NT2/D1 (cell line): ENCODE data around the gene GCN1.
"Not testable (repeated sequence)": the region's sequence is repeated elsewhere in the genome, so short reads cannot be mapped to it uniquely, and the experiment has no call there.

Source experiments
- DNase-seq: peaks from one replicate; pipeline ENCODE4 v3.0.0-alpha.2; 2011; ENCODE audit warnings: low read depth, low spot score
- H3K27me3 ChIP-seq: 2 replicates; pipeline ENCODE4 v1.6.0; 2011; ENCODE audit warnings: mild to moderate bottlenecking; ENCODE audit not compliant: insufficient read length, insufficient read depth
- H3K36me3 ChIP-seq: 2 replicates; pipeline ENCODE4 v1.6.1; 2011; ENCODE audit warnings: mild to moderate bottlenecking, low read length, mixed read lengths; ENCODE audit not compliant: insufficient read depth, insufficient read length
- H3K4me1 ChIP-seq: 2 replicates; pipeline ENCODE4 v1.5.1; 2011; ENCODE audit not compliant: insufficient read depth, insufficient read length
- H3K4me3 ChIP-seq: 2 replicates; pipeline ENCODE4 v1.5.1; 2011; ENCODE audit warnings: low read depth; ENCODE audit not compliant: insufficient read length
- H3K9ac ChIP-seq: 2 replicates; pipeline ENCODE4 v1.6.0; 2011; ENCODE audit warnings: low read depth; ENCODE audit not compliant: insufficient read length
- H3K9me3 ChIP-seq: 2 replicates; pipeline ENCODE4 v1.5.1; 2011; ENCODE audit warnings: mild to moderate bottlenecking, low read length; ENCODE audit not compliant: insufficient read depth
- SUZ12 ChIP-seq: IDR thresholded peaks from 2 replicates; pipeline ENCODE4 v1.6.1; 2011; ENCODE audit not compliant: insufficient read length, insufficient read depth; ENCODE audit errors: extremely low read depth
- YY1 ChIP-seq: IDR thresholded peaks from 2 replicates; pipeline ENCODE4 v1.6.1; 2011; ENCODE audit not compliant: insufficient read length, insufficient read depth
- ZNF274 ChIP-seq: IDR thresholded peaks from 2 replicates; pipeline ENCODE4 v1.6.1; 2011; ENCODE audit warnings: mild to moderate bottlenecking, low read depth, low read length

The GCN1 gene

GRCh38 chr12:120196363-120196762, 1.8 kb upstream of the GCN1 start:
- Histone ChIP-seq H3K9ac (no peak overlapping the region), H3K4me1 (peaks cover 14% of the 10 kb centered on the region), H3K9me3 (no peaks in the 10 kb centered on the region), H3K36me3 (peaks cover 60% of the 10 kb centered on the region), H3K4me3 (no peak overlapping the region), H3K27me3 (no peaks in the 10 kb centered on the region)
- TF ChIP-seq SUZ12, result no peak
- TF ChIP-seq YY1, result no peak
- no peak for TF ChIP-seq ZNF274
- DNase-seq, result no peak

GRCh38 chr12:120194226-120194533, 335 bp downstream of the GCN1 start:
- Histone ChIP-seq H3K9me3 (no peaks in the 10 kb centered on the region), H3K27me3 (no peaks in the 10 kb centered on the region), H3K36me3 (peaks cover 64% of the 10 kb centered on the region), H3K4me1 (peaks cover 13% of the 10 kb centered on the region), H3K9ac (peak overlapping the region; percentile 100), H3K4me3 (peak overlapping the region; percentile 95)
- TF ChIP-seq SUZ12, result no peak
- TF ChIP-seq ZNF274, result no peak
- no peak for TF ChIP-seq YY1
- DNase-seq, result no peak

- peaks cover 64% of the 10 kb centered on the region for H3K36me3 ChIP-seq
- not testable (repeated sequence) for H3K9me3 ChIP-seq, H3K4me1 ChIP-seq, H3K27me3 ChIP-seq, H3K9ac ChIP-seq, DNase-seq, H3K4me3 ChIP-seq
These were observed 1.2 kb downstream of the GCN1 start for GRCh38 chr12:120193286-120193685.

- Histone ChIP-seq H3K9me3 (no peaks in the 10 kb centered on the region), H3K27me3 (no peaks in the 10 kb centered on the region), H3K9ac (no peak overlapping the region), H3K4me3 (no peak overlapping the region), H3K4me1 (peaks cover 9% of the 10 kb centered on the region), H3K36me3 (peaks cover 63% of the 10 kb centered on the region)
- DNase-seq, result no peak
- TF ChIP-seq SUZ12, result no peak
- TF ChIP-seq ZNF274, result no peak
- no peak for TF ChIP-seq YY1
These were observed 3.5 kb downstream of the GCN1 start for GRCh38 chr12:120190985-120191480.

GRCh38 chr12:120190386-120190785, 4.1 kb downstream of the GCN1 start:
- H3K9me3 ChIP-seq, result no peaks in the 10 kb centered on the region
- no peak for TF ChIP-seq ZNF274
- H3K9ac ChIP-seq, result peak overlapping the region; percentile 26
- peaks cover 65% of the 10 kb centered on the region for H3K36me3 ChIP-seq
- DNase-seq, result no peak
- H3K4me3 ChIP-seq, result no peak overlapping the region
- no peaks in the 10 kb centered on the region for H3K27me3 ChIP-seq
- peaks cover 9% of the 10 kb centered on the region for H3K4me1 ChIP-seq

- no peak for TF ChIP-seq ZNF274
- Histone ChIP-seq H3K27me3 (no peaks in the 10 kb centered on the region), H3K9ac (no peak overlapping the region), H3K36me3 (peaks cover 95% of the 10 kb centered on the region), H3K4me1 (peaks cover 9% of the 10 kb centered on the region), H3K4me3 (no peak overlapping the region), H3K9me3 (no peaks in the 10 kb centered on the region)
- DNase-seq, result no peak
These were observed 7.9 kb downstream of the GCN1 start for GRCh38 chr12:120186654-120187053.

- Histone ChIP-seq H3K4me3 (no peak overlapping the region), H3K9ac (no peak overlapping the region), H3K9me3 (no peaks in the 10 kb centered on the region), H3K27me3 (no peaks in the 10 kb centered on the region), H3K4me1 (peaks cover 9% of the 10 kb centered on the region), H3K36me3 (peaks cover 93% of the 10 kb centered on the region)
- TF ChIP-seq SUZ12 (no peak), YY1 (no peak), ZNF274 (no peak)
- DNase-seq, result no peak
These were observed 11.3 kb downstream of the GCN1 start for GRCh38 chr12:120183211-120183631.

GRCh38 chr12:120181991-120182631, 12.4 kb downstream of the GCN1 start:
- peaks cover 9% of the 10 kb centered on the region for H3K4me1 ChIP-seq
- H3K9me3 ChIP-seq, result no peaks in the 10 kb centered on the region
- no peaks in the 10 kb centered on the region for H3K27me3 ChIP-seq
- no peak overlapping the region for H3K9ac ChIP-seq
- no peak overlapping the region for H3K4me3 ChIP-seq
- TF ChIP-seq SUZ12 (no peak), ZNF274 (no peak), YY1 (no peak)
- DNase-seq, result no peak
- H3K36me3 ChIP-seq, result peaks cover 95% of the 10 kb centered on the region
